GM12878 (cell line): ENCODE results near the gene MFAP3L. TPM values are rescaled to one million over a fixed set of nuclear protein-coding genes. Genes with fewer than 3 reads are reported as not detected.

ENCODE experiments used
- ATAC-seq: fragments of 200-7000 bp; cut with Tn5 transposase; 3 replicates; pipeline ENCODE4 v1.9.1; 2020; ENCODE audit warnings: mild to moderate bottlenecking, moderate library complexity
- BruUV-seq: library from RNA; stranded (reverse); fragments of 400-500 nt; replicated peaks from 2 replicates; lab custom pipeline; 2021; lab: Mats Ljungman, UMichigan
- CTCF ChIA-PET: fragments of 300-600 bp; sonication (Branson Sonifier 250); formaldehyde crosslinking; extraction: SDS; loops from one replicate; lab custom pipeline; 2021; ENCODE audit warnings: inconsistent platforms; lab: Yijun Ruan, JAX
- POLR2A ChIA-PET: fragments of 350-600 bp; formaldehyde crosslinking; extraction: SDS; loops from one replicate; lab custom pipeline; 2021; ENCODE audit warnings: inconsistent platforms; lab: Charles Lee
- RAD21 ChIA-PET: fragments of 300-600 bp; sonication (Branson Sonifier 250); formaldehyde crosslinking; loops from one replicate; lab custom pipeline; 2023; ENCODE audit warnings: antibody characterized with exemption; ENCODE audit not compliant: unreplicated experiment; lab: Charles Lee
- SMC1A ChIA-PET: fragments of 300-600 bp; sonication (Branson Sonifier 250); formaldehyde crosslinking; loops from one replicate; lab custom pipeline; 2023; ENCODE audit not compliant: unreplicated experiment, uncharacterized antibody; lab: Charles Lee
- DNase-seq: peaks from one replicate; pipeline ENCODE4 v3.0.0-alpha.2; 2011; ENCODE audit warnings: low read depth, low spot score
- FAIRE-seq: peaks from 3 replicates; lab custom pipeline; 2011; peaks lifted over from hg19 to GRCh38; lab: Jason Lieb, UNC
- H2AFZ ChIP-seq: 2 replicates; pipeline ENCODE4 v1.6.0; 2011; ENCODE audit warnings: low read depth, low read length, control low read depth; ENCODE audit not compliant: control insufficient read depth
- H3K27ac ChIP-seq: 2 replicates; pipeline ENCODE4 v1.5.1; 2011; ENCODE audit warnings: control low read depth; ENCODE audit not compliant: control insufficient read depth, insufficient read depth
- H3K27me3 ChIP-seq, 2 experiments: replicated peaks in 1 of 2; 2 replicates each; pipeline versions ENCODE4 v1.6.0 to v1.6.1; 2011; ENCODE audit warnings: low read length in 1 of 2; ENCODE audit not compliant: control insufficient read depth in 2 of 2, insufficient read depth in 2 of 2
- H3K36me3 ChIP-seq, 2 experiments: 2 replicates each; pipeline ENCODE4 v1.5.1; 2011; ENCODE audit warnings: low read length in 1 of 2; ENCODE audit not compliant: control insufficient read depth in 2 of 2, insufficient read depth in 2 of 2
- H3K4me1 ChIP-seq: 2 replicates; pipeline ENCODE4 v1.6.1; 2011; ENCODE audit warnings: mild to moderate bottlenecking, low read length, moderate library complexity, mixed read lengths; ENCODE audit not compliant: control insufficient read depth, insufficient read depth
- H3K4me2 ChIP-seq: 2 replicates; pipeline ENCODE4 v1.6.0; 2011; ENCODE audit warnings: control low read depth; ENCODE audit not compliant: control insufficient read depth, insufficient read depth
- H3K4me3 ChIP-seq: fragments of 200-600 bp; sonication (generic); 2 replicates; pipeline ENCODE4 v1.5.1; 2016
- H3K79me2 ChIP-seq: 2 replicates; pipeline ENCODE4 v1.6.0; 2011; ENCODE audit warnings: low read length; ENCODE audit not compliant: control insufficient read depth, insufficient read depth
- H3K9ac ChIP-seq: 2 replicates; pipeline ENCODE4 v1.8.0; 2011; ENCODE audit warnings: low read length, control low read depth, mixed read lengths; ENCODE audit not compliant: control insufficient read depth, insufficient read depth
- H3K9me3 ChIP-seq: replicated peaks from 3 replicates; pipeline ENCODE4 v1.5.1; 2011; ENCODE audit warnings: mild to moderate bottlenecking, low read length; ENCODE audit not compliant: control insufficient read depth, insufficient read depth
- H4K20me1 ChIP-seq: 2 replicates; pipeline ENCODE4 v1.6.0; 2011; ENCODE audit not compliant: control insufficient read depth, insufficient read depth
- BACH1 ChIP-seq: fragments of 450-650 bp; IDR thresholded peaks from 2 replicates; pipeline ENCODE4 v1.6.1; 2017; ENCODE audit warnings: mild to moderate bottlenecking, borderline replicate concordance
- BCLAF1 ChIP-seq: fragments of 450-650 bp; IDR thresholded peaks from 2 replicates; pipeline ENCODE4 v1.6.1; 2017; ENCODE audit warnings: antibody characterized with exemption, mild to moderate bottlenecking, moderate library complexity
- HDAC6 ChIP-seq: fragments of 200-600 bp; sonication (generic); IDR thresholded peaks from one replicate; pipeline ENCODE4 v1.8.0; 2017; ENCODE audit warnings: antibody characterized with exemption; ENCODE audit not compliant: unreplicated experiment
- KAT2A ChIP-seq: conservative IDR thresholded peaks from 2 replicates; pipeline ENCODE4 v1.6.1; 2011; ENCODE audit warnings: low read depth, low read length; ENCODE audit not compliant: control insufficient read depth
- SMAD5 ChIP-seq: IDR thresholded peaks from 2 replicates; pipeline ENCODE4 v1.6.1; 2016; ENCODE audit warnings: antibody characterized with exemption, low read depth
- WRNIP1 ChIP-seq: IDR thresholded peaks from 2 replicates; pipeline ENCODE4 v1.6.1; 2011; ENCODE audit warnings: low read depth, low read length, improper control_type of control experiment, borderline replicate concordance
- YBX1 ChIP-seq: fragments of 450-650 bp; IDR thresholded peaks from 2 replicates; pipeline ENCODE4 v1.6.1; 2016; ENCODE audit warnings: antibody characterized with exemption
- WGBS: methylation state at CpG from one replicate; pipeline ENCODE4 v1.1.6; 2016; ENCODE audit warnings: low lambda C conversion rate; ENCODE audit not compliant: insufficient replicate concordance, insufficient coverage; ENCODE audit errors: missing lambda C conversion rate; 5-methylcytosine and 5-hydroxymethylcytosine counted together
- in situ Hi-C: fragments of 300-500 bp; cut with MboI; formaldehyde crosslinking; loops from 9 replicates; pipeline ENCODE4 v1.14.3; 2018; ENCODE audit warnings: mixed read lengths
- intact Hi-C: fragments of 100-400 bp; cut with micrococcal nuclease; formaldehyde crosslinking; loops from one replicate; pipeline ENCODE4 v1.14.2; 2022; ENCODE audit not compliant: unreplicated experiment
- polyA plus RNA-seq, 11 experiments: library from polyadenylated mRNA; depleted of rRNA in 4 of 11; unstranded in 6 of 11; stranded (reverse) in 5 of 11; fragments of >200 nt; fragmentation: Nextera tagmentation in 4 of 11; fragmentation: Illumina TruSeq in 1 of 11; extraction: Ambion mirVana in 4 of 11; extraction: Trizol in 1 of 11; gene quantifications; 1 replicate in 1 of 11; 2 replicates in 10 of 11; pipeline versions ENCODE4 v1.2.1 to v1.2.3, GENCODE V29; 2011 to 2016; ENCODE audit warnings: inconsistent platforms in 2 of 11, missing spikeins in 2 of 11, low read depth in 1 of 11
- total RNA-seq, 4 experiments: library from RNA; depleted of rRNA in 3 of 4; stranded (reverse); fragments of >200 nt in 3 of 4; fragmentation: Illumina TruSeq in 1 of 4; extraction: Trizol in 1 of 4; gene quantifications; 2 replicates each; pipeline versions ENCODE4 v1.2.1 to v1.2.3, GENCODE V29; 2013 to 2021
- TF ChIP-seq, protein P1 (sequence below): fragments of 450-650 bp; IDR thresholded peaks from 2 replicates; pipeline ENCODE4 v1.6.1; 2018; ENCODE audit warnings: mild to moderate bottlenecking, low read depth, moderate library complexity; ENCODE audit not compliant: partially characterized antibody

MFAP3L gene
- total and polyA plus RNA-seq, 10 of the 15 experiments (the other 5 are each of a cell fraction or from before 2014, with no cell fraction given): 0.10 to 3.0 TPM; not detected in 8

DNA sequence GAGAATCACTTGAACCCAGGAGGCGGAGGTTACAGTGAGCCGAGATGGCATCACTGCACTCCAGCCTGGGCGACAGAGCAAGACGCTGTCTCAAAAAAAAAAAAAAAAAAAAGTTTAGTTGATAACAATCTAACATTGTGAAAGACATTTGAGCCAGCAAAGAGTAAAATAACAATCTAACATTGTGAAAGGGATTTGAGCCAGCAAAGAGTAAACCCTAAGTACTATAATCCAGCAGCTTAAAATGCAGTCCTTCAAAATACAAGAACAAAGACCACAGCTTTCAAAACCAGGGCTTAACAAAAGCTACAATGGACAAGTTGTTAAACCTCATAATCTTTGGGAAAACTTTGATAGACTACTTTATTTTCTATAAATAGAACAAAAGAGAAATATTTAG is 16.9 kb downstream of the MFAP3L start:
- Histone ChIP-seq H3K4me1 (no peaks in the 10 kb centered on the region; the same call in 1 of the 2 replicates), H3K79me2 (no peaks in the 10 kb centered on the region), H4K20me1 (no peaks in the 10 kb centered on the region), H3K36me3 (no peaks in the 10 kb centered on the region), H3K4me3 (no peak overlapping the region), H3K27me3 (no peaks in the 10 kb centered on the region), H3K9ac (no peak overlapping the region), H3K4me2 (no peak overlapping the region), H3K27ac (no peak overlapping the region), H2AFZ (no peak overlapping the region), H3K9me3 (no peaks in the 10 kb centered on the region)
- FAIRE-seq: no peak
- in situ Hi-C loops: no loop called here
- no peak for DNase-seq
- ChIA-PET CTCF (interaction anchor here (1.3 to 2.5 kb wide), 2 partner anchors 199 to 396 kb away, joined by 4 to 12 read pairs; partner anchors contain the start of gene NEK1), RAD21 (no interaction called here), SMC1A (interaction anchor here (1.2 to 1.5 kb wide), 3 partner anchors 57 to 396 kb away, joined by 3 read pairs; partner anchors contain the start of gene NEK1), POLR2A (no interaction called here)
- WGBS: 100% methylated on average over 2 of the region's 4 CpGs
- BruUV-seq: no TSS peak
- intact Hi-C loops: no loop called here
- TF ChIP-seq WRNIP1 (no peak), BACH1 (no peak), KAT2A (no peak), SMAD5 (no peak), BCLAF1 (no peak), HDAC6 (no peak), YBX1 (no peak)
- TF ChIP-seq, protein P1, sequence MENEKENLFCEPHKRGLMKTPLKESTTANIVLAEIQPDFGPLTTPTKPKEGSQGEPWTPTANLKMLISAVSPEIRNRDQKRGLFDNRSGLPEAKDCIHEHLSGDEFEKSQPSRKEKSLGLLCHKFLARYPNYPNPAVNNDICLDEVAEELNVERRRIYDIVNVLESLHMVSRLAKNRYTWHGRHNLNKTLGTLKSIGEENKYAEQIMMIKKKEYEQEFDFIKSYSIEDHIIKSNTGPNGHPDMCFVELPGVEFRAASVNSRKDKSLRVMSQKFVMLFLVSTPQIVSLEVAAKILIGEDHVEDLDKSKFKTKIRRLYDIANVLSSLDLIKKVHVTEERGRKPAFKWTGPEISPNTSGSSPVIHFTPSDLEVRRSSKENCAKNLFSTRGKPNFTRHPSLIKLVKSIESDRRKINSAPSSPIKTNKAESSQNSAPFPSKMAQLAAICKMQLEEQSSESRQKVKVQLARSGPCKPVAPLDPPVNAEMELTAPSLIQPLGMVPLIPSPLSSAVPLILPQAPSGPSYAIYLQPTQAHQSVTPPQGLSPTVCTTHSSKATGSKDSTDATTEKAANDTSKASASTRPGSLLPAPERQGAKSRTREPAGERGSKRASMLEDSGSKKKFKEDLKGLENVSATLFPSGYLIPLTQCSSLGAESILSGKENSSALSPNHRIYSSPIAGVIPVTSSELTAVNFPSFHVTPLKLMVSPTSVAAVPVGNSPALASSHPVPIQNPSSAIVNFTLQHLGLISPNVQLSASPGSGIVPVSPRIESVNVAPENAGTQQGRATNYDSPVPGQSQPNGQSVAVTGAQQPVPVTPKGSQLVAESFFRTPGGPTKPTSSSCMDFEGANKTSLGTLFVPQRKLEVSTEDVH: no peak
- no peak for ATAC-seq
